Upper lobe of left lung (tissue), 4 donors: ENCODE data around the gene LRRC61.
A peak's percentile ranks its signal among the peaks of the same experiment; 100 is the strongest.

Experiments used
- POLR2AphosphoS5 ChIP-seq, 2 donors: sonication (generic); formaldehyde crosslinking; IDR thresholded peaks; one replicate each; pipeline ENCODE4 v1.5.1; 2017; ENCODE audit warnings: antibody characterized with exemption in 2 of 2
- TF ChIP-seq, protein P1 (sequence below), 6 experiments: fragments of 450-650 bp in 4 of 6; fragments of 200-600 bp in 2 of 6; sonication (generic) in 2 of 6; IDR thresholded peaks; one replicate each; pipeline ENCODE4 v1.5.1; 2016 to 2019; ENCODE audit warnings: antibody characterized with exemption in 6 of 6

DNA sequence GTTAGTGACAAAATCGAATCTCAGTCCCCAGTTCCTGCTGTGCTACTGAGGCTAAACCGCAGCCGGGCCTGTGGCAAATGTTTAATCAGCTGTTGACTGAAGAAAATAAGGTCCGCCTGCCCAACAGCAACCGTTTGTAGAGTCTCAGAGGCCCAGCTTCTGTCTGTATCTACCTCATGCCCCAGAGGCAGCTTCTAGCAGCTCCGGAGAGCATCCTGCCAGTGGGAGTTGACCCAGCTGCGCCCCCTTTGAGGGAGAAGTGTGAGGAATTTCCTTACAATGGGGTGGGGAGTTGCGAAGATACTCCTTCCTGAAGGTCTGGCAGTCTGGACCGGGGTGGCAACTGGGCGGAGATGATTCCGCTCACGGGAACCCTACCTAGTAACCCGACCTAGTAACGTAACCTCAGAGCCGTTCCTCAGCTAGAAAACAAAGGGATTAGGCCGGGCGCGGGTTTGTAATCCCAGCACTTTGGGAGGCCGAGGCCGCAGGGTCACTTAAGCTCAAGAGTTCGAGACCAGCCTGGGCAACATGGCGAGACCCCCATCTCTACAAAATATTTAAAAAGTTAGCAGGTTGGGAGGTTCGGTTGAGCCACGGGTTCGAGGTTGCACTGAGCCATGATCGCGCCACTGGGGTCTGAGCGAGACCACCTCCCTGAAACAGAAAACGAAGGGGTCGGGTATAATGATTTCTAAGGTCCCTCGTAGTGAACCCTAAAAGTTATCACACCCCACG is 55.1 kb downstream of the LRRC61 start:
- peak in 1 of 2 donors; percentile 6 for TF ChIP-seq POLR2AphosphoS5 (IDR thresholded peaks at IDR 0.05)
- TF ChIP-seq, protein P1, sequence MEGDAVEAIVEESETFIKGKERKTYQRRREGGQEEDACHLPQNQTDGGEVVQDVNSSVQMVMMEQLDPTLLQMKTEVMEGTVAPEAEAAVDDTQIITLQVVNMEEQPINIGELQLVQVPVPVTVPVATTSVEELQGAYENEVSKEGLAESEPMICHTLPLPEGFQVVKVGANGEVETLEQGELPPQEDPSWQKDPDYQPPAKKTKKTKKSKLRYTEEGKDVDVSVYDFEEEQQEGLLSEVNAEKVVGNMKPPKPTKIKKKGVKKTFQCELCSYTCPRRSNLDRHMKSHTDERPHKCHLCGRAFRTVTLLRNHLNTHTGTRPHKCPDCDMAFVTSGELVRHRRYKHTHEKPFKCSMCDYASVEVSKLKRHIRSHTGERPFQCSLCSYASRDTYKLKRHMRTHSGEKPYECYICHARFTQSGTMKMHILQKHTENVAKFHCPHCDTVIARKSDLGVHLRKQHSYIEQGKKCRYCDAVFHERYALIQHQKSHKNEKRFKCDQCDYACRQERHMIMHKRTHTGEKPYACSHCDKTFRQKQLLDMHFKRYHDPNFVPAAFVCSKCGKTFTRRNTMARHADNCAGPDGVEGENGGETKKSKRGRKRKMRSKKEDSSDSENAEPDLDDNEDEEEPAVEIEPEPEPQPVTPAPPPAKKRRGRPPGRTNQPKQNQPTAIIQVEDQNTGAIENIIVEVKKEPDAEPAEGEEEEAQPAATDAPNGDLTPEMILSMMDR (IDR thresholded peaks at IDR 0.05), result no peak
